COR-L47 (cell line): Measurements from ENCODE around the gene KATNB1.
A peak's percentile ranks its signal among the peaks of the same experiment; 100 is the strongest.

Experiments
- DNase-seq: peaks from one replicate; lab custom pipeline; 2025; lab: John Stamatoyannopoulos, UW

Gene KATNB1

DNA sequence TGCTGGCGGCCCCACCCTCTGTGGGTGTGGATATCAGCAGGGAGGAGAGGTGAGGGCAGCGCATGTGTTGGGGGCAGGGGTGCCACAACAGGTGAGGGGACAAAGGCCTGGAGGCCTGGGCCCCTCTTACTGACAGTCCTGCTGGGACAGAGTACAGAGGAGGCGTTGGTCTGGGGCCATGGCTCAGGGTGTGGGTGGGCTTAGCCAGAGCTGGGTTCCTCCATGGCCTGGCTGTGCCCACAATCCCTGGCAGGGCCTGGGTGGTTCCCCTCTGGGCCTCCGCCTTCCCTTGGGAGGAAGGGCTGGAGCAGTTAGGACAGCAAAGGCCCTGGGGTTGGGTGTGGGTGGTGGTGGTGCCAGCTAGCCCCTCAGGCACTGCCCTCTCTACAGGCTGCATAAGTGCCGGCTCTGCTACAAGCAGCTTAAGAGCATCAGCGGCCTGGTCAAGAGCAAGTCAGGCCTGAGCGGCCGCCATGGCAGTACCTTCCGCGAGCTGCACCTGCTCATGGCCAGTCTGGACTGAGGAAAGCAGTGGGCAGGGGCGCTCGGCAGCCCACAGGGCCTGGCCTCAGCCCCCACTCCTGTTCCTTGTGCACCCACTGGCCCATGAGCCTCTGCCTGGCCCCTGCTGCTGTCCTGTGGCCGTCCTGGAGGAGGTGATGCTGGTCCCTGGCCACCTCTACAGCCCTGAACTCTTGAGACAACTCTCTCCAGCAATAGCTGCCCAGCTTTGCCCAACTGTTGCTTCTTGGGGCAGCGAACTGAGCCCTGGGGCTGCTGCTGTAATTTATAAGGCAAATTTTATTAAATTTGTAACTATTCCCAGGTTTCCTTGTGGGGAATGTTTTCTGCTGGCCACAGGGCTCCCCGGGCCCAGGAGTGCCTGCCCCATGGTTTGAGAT, 21.1 kb downstream of the KATNB1 start:
- no peak for DNase-seq

DNA sequence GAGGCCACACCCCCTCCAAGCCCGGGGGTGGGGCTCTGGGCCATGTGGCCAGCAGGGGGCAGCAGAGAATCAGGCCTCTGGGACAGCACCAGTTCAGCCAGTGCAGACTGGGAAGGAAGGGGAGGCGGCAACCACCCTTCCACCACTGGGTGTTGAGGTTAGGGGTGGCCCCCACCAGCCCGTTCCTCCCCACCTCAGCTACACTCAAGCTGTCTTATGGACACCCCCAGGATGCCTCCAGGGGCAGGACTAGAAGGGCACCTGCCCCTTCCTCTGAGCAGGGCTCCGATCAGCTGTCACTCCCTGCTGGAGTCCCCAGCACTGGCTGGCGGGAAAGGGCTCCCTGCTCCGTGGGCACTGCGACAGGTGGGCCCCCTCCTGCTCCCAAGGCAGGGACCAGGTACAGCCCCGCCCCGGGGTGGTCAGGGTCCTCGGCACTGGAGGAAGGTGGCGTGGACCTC, 21.8 kb downstream of the KATNB1 start:
- DNase-seq: peak; percentile 40

DNA sequence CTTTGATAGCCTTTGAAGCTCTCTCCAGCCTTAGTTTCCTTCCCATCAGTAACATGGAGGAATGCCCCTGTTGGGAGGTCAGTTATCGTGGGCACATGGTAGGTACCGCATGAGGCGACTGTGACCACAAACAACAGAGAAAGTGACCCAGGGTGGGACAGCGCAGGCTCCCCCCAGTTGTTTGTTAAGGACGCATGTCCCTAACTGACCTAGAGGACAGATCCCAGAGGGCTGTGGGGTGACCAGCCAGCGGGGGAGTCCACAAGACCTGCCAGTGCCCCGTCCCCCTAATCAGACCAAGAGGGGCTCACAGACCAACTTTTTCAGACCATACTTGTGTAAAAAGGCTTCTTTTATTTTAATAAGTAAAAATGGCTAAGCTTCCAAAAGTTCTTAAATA, 22.3 kb downstream of the KATNB1 start:
- no peak for DNase-seq

DNA sequence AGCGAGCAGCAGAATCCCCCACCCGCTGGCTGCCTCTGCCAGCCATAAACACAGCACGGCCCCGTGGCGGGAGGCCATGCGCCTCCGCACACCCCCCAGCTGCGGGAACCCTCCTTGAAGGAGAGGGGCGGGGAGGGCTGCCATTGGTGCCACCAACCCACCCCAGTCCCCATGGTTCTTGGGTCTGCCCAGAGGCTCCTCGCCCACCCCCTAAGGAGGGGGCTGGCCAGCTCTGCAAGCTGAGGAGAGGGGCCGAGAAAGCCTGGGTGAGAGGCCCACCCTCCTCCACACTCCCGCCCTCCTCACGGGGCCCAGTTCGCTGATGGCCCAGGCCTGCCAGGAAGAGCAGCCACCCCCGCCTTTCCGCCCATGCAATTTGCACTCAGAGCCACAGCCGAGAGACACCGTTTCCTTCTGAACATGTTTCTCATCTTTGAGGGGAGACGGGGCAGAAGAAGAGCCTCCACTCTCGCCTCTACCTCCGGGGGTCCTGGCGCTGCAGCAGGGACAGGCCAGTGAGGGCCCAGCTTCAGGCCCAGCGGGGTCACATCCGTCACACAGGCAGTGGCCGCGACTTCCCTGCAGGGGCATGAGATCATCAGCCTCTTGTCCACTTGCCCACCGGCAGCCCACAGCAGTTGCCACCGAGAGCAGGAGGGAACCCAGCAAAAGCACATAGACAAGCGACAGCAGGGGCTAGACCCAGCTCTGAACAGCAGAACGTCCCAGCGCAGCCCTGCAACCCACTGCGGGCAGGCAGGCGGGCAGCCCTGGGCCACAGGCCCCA, 23.0 kb downstream of the KATNB1 start:
- DNase-seq: no peak

DNA sequence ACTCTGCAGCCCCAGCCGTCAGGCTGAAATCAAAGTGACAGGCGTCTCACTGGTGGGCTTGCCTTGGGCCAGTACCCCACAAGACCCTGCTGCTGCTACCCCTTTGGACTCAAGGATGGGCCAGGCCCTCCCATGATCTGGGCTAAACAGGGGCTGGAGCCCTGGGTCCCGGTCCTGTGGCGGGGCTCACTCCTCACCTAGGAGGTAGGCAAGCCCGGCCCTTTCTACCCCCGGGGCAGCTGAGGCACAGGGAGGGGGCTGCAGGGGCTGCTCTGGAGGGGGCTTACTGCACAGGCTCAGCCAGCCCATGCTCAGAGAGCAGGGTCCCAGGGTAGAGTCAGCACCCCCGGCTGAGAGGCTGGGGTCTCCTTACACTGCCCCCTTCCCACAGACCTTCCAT, 23.6 kb downstream of the KATNB1 start:
- DNase-seq: no peak

DNA sequence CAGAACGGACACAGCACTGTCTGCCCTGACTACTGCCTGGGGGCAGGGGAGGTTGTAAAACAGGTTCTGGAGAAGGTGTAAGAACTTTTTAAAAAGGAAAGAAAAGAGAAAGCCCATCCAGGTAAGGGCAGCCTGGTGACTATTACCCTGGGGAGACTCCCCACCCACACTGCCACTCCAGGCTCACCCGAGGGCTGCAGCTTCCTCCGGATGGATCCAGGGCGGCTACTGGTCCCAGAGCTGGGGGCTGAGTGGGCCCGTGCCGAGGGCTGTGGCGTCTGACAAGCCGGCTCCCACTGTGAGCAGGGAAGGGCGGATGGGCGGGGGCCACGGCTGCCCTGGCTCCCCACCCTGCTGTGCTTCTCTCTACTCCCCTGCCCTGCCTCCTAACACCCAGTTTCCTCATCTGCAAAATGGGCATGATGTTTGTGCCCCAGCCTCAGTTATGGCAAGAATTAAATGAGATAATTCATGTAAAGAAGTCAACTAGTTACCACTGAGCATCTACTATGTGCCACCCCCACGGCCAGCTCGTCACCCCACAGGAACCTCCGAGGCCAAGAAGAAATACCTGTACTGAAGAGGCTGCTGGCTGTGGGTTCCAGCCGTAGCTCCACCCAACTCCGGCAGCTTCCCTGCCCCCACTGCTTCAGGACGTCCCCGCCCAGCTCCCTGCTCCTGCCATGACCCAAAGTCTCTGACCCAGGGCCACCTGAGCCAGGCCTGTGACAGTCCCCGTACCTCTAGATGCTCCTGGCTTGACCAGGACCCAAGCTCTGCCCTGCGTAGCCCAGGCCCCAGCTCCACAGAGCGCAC, 24.2 kb downstream of the KATNB1 start:
- no peak for DNase-seq

DNA sequence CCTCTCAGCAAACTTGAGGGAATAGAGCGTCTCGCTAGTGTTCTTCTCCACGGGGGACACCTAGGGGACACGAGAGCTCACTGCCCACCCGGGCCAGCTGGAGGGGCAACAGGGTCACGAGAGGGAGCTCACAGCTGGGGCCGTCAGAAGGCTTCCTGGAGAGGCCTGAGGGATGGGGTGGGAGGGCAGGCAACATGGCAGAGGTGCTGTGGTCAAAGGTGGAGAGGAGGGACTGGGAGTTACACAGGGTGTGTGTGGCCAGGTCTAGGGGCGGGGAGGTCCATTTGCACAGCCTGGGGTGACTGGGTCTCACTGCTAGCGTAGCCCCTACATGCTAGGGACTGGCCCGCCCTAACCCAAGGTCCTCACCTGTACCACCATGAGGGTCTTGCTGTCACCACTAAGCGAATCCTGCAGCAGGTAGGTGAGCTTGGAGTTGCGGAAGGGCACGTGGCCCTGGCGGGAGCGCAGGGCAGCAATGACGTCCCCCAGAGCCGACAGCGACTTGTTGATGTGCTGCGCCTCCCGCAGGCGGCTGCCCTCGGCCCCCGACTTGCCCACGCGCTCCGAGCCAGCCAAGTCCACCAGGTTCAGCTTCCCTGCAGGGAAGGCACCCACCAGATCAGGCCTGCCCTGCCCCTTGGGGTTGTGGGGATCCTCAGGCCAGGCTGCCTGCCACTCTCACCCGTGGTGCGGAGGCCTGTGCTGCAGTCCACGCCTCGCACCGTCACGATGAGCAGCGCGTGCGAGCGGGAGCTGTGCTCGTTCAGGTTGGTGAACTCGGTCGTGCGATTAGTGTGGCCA, 25.0 kb downstream of the KATNB1 start:
- no peak for DNase-seq

DNA sequence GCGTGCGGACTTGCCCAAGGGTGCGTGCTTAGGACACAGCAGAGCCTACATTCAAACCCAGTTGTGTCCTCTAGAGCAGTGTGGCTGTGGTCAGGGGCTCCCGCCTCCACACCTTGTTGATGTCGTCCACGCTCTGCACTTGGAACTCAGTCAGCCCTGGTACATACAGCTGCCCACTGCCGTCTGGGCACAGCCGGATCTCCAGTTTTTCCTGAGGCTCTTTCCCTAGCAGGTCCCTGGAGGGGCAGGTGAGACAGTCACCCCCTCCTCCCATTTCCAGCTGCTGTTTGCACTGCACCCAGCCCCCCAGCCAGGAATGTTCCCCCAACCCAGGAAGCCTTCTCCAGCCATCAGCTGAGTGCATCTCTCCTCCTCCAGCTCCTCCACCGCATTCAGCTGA, 25.7 kb downstream of the KATNB1 start:
- no peak for DNase-seq

DNA sequence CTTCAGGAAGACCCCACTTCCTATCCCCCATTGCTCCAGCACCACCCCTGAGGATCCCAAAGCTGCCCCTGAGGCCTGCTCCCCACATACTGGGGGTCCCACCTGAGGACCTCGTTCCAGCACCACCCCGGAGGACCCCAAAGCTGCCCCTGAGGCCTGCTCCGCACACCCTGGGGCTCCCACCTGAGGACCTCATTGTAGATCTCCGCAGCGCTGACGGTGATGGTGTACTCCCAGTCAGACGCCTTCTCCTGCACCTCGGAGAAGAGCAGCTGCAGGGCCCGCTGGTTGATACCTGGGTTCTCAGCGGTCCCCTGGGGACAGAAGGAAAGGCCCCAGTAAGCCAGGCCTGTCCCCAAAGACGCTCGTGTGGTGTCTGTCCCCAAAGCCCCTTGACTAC, 26.4 kb downstream of the KATNB1 start:
- no peak for DNase-seq

DNA sequence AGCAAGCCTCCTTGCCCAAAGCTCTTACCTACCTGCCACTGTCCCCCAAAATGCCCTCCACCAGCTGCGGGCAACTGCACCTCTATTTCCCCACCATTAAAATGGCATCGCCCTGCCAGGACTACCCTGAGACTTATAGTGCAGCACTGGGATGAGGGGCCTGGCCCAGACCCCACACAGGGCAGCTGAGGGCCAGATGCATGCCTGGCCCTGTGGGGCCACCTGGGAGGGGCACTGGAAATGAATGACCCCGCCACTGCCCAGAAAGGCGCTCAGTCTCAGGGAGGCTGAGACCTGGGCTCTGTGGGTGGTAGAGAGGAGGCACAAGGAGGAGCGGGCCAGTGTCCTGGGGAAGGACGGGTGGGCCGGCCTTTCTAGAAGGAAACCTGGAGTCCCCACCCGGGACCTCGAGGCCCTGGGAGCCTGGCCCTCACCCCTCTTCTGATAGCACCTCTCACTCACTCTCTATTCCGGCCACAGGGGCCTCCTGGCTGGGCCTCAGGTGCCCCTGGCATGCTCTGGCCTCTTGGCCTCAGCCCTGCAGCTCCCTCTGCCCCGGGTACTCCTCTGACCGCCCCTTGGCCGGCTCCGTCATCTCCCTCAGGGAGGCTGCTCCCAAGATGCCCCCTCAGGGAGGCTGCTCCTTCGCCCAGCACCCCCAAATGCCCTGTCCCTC, 26.9 kb downstream of the KATNB1 start:
- DNase-seq: no peak

DNA sequence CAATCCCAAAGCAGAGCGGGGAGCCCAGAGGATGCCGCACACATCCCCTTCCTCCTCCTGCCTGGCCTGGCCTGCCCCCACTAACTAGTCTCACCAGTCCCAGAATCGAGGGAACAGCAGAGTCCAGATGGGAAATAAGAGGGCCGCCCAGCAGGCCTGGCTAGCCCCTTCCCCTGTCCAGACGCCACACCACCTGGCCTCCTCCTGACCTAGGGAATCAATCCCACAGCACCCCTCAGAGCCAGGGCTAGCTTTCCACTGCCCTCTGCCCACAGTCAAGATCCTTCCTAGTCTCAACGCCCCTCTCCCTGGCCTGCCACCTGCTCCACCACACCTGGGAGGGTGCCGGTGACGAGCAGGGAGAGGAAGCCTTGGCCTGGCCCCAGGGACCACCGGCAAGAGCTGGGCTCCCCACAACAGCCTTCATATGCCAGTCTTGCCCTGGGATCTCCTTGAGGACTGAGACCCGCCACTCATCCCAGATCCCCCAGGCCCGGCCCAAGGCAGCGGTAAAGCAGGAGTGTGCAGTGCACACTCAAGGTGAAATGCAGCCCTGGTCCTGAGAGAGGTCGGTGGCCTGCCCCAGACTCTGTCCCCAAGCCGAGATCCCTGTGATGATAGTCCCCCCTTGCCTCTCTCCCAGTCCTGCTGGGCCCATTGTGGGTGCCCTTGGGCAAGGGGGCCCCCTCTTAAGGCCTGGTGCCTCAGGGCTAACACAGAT, 27.9 kb downstream of the KATNB1 start:
- DNase-seq: no peak

DNA sequence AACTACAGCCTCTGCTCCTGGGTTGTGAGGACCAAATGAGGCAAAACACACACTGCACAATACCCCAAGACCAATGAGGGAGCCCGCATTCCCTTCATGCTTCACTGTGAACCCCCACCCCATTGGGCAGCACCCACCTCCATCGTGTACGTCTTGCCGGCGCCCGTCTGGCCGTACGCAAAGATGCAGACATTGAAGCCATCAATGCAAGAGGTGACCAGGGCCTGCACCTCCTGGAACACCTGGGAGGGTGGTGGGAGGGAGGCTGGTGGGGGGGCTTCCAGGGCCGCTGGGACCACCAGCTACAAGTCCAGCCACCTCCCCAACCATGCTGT, 28.4 kb downstream of the KATNB1 start:
- DNase-seq: no peak

DNA sequence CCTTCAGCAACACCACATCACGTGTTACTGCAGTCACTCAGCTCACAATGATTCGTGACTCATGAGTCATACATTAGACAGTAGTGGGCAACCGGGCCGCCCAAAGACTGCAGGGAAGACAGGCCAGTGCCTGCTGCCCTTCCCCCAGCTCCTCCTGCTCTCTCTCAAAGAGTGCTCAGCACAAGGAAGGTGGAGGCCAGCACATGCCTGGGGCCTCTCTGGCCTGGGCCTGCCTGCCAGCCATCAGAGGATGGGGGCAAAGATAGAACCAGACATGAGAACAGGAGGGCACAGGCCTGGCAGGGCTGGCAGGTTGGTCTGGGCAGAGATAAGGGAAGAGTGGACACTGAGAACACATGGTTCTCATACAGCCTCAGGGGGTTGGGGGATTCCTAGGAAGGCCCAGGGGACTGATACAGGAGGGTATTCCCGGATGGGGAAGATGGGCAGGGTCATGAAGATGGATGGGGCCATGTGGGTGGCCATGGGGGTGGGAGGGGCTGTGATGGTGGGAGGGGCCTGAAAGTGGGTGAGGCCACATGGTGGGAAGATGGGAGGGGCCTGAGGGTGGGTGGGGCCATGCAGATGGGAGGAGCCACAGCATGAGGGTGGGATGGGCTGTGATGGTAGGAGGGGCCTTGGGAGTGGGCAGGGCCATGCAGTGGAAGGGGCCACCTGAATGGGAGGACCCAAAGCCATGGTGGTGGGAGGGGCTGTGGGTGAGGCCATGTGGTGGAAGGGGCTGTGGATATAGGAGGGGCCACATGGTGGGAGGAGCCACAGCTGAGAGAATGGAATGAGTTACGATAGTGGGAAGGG, 29.0 kb downstream of the KATNB1 start:
- DNase-seq: no peak

DNA sequence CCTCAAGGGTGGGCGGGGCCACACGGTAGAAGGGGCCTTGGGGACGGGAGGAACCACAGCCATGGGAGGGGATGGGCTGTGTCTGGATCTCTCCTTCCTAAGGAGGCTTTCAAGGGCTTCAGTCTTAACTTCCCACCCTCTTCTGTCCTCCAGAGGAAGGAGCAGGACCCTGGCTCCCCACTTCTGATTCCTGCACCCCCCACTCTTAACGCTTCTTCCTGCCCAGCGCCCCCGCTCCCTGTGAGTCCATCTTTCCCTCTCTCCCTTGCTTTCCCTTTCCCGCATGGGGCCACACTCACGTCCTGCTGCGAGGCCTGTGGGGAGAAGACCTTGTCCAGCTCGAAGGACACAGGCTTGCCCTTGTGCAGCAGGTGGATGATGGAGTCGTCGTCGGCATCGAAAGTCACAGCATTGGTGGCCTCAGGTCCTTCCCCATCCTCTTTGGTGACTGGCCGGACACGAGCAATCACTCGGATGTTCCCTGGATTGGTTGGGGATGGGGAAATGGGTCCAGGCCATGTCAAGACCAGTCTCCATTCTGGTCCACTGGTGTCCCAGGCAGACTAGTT, 29.7 kb downstream of the KATNB1 start:
- DNase-seq: no peak

DNA sequence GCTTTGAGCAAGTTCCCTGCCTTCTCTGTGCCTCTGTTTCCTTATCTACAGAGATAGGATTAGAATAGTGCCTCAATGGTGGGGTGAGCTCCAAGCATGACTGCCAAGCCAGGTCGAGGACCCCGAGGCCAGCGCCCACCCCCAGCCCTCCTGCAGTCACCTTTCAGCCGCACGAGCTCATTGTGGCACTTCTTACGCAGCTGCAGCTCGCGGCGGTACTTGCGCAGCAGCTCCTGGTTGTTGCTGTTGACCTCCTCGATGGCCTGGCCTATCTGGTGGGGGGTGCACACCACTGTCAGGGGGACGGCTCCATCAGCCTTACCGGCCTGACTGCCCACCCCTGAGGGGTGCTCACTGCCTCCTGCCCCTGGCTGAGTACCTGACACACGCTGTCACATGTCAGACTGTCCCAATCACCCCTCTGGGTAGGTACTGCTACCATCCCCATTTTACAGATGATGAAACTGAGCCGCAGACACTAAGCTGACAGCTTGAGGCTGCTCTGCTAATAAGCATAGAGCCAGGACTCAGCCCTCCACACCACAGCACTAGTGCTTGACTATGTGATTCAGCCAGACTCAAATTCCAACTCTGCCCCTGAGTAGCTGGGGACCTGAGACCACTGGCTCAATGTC, 31.3 kb downstream of the KATNB1 start:
- no peak for DNase-seq

DNA sequence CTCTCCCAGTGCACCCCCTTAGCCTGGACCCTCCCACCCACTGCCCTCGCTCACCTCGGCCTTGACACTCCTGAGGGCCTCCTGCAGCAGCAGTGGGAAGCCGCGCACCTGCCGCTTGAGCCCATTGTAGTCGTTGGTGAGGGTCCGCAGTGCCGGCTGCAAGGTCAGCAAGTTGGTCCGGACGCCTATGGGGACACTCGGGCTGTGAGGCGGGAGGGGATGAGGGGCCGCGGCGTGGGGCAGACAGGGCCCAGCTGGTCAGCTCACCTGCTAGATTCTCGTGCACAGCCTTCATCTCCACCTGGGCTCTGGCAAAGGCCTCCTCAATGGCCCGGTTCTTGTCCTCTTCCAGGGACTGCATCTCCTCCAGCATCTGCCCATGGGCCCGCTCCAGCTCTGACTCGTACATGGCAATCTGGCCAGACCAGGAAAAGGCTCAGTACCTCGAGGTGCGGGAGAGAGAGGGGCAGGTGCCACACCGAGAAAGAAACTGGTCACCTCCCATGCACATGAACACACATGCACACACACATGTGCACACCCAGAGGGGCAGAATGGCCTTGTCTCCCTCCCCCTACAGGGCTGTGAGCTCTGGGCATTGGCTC, 34.1 kb downstream of the KATNB1 start:
- no peak for DNase-seq

DNA sequence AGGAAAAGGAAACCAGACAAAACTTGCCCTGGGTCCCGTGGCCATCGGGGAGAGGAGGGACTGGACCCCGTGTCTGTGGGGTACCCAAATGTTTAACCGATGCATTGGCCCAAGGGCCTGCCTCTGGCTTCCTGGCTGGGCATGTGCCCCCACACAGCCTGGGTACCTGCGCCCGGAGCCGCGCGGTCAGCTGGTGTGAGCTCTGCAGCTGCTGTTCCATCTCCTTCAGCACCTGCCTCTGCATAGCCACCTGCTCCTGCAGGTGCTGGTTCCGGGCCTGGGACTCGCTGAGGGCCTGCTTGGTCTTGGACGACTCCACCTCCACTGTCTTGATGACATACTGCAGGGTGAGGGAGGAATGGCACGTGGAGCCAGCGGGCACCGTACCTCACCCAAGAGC, 34.8 kb downstream of the KATNB1 start:
- no peak for DNase-seq

DNA sequence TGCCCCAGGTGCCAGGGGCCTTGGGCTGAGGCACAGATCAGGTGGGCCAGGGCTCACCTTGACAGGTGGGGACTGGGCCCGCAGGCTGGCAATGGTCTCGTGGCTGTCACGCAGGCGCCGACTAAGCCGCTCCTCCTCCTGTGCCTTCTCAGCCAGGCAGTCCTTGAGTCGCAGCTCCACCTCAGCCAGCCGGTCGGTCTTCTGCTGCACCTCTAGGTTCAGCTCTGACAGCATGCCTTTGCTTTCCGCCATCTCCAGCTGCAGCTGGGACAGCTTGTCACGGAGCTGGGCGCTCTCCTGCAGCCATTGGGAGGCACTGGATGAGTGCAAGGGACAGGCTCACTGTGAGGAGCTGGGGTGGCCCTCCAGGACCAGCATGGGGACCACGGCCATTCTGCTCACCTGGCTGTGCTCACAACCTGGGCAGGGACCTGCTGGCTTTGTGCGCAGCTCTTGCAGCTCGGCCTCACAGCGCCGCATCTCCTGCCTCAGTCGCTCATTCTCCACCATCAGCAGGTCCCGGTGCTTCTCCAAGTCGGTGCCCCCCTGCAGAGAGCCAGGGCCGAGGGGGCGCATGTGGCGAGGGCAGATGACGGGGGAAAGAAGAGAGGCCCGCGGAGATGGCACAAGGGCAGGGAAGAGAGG, 35.7 kb downstream of the KATNB1 start:
- DNase-seq: no peak
